ENCODE measurements around the gene CLEC18A. TPM values are rescaled to one million over a fixed set of nuclear protein-coding genes. Genes with fewer than 3 reads are reported as not detected.
"Not testable (repeated sequence)": the region's sequence is repeated elsewhere in the genome, so short reads cannot be mapped to it uniquely, and the experiment has no call there.

CLEC18A gene
- total RNA-seq, 1 donor from 2014 or later = 2.0 TPM

DNA sequence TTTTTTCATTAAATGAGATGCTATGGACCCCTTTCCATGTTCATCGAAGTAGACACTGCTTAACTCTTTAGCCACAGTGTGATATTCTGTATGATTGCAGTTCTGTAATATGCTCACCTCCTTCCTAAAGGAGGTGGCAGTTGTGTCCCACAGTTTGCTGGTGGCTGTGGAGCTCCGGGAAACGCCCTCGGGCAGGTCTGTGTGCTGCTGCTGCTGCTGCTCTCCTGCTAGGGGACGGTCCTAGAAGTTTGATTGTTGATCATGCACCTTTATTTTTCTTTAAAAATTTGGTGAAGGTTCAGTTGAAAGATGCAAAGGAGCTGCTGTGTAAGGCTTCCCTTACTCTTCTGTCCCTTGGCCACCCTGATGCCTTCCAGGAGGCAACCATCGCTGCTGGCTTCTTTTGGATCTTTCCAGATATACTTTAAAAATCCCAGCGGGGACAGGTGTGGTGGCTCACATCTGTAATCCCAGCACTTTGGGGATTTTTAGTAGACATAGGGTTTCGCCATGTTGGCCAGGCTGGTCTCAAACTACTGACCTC lies 8.4 kb upstream of the CLEC18A start:
- Histone ChIP-seq H3K36me3 (peaks cover 32% of the 10 kb centered on the region), H3K27ac (no peak overlapping the region), H3K4me1 (peaks cover 8% of the 10 kb centered on the region), H3K27me3 (no peaks in the 10 kb centered on the region), H3K4me3 (no peak overlapping the region), H3K9me3 (no peaks in the 10 kb centered on the region)
- no peak for TF ChIP-seq CTCF (IDR thresholded peaks at IDR 0.05)
- DNase-seq (no peak), ATAC-seq (no peak)
- intact Hi-C loops (cut with DNase I) = no loop called here

DNA sequence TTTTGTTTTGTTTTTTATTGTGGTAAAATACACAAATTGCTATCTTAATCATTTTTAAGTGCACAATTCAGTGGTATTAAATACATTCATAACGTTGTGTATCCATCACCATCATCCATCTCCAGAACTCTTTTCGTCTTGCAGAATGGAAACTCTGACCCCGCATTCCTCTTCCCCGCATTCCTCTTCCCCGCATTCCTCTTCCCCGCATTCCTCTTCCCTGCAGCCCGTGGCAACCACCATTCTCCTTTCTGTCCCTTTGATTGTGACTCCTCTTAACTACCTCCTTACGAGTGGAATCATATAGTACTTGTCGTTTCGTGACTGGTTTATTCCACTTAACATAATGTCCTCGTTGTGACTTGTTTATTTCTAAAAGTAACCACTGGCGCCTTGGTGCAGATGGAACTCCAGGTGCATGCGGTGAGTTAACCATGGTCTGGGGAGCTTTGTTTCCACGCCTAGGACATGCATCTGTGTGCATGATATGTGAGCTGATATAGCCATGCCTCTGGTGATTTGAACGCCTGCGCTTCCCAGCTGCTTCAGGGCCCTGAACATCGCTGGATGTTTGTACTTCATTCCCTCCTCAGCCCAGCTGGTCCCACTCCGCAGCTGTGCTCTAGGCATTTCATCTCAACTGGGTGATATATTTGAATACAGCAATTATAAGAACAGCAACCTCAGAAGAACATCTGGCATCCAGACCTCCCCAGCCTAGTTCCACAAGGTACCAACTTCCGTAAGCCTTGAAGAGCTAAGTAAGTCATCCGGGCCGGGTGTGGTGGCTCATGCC lies 7.7 kb upstream of the CLEC18A start:
- DNase-seq, ATAC-seq: not testable (repeated sequence)

GRCh38 chr16:69950411-69950810 lies 723 bp upstream of the CLEC18A start:
- H3K27me3 ChIP-seq; intact Hi-C loops (cut with DNase I); H3K9me3 ChIP-seq; H3K36me3 ChIP-seq; H3K4me1 ChIP-seq; H3K27ac ChIP-seq; DNase-seq; H3K4me3 ChIP-seq: not testable (repeated sequence)
- ATAC-seq = peak; percentile 17

More for the DNA sequence above, 7.7 kb upstream of the CLEC18A start:
- H3K27me3 ChIP-seq; intact Hi-C loops (cut with DNase I); H3K4me3 ChIP-seq; H3K27ac ChIP-seq; H3K4me1 ChIP-seq; H3K9me3 ChIP-seq: not testable (repeated sequence)
- H3K36me3 ChIP-seq = peaks cover 25% of the 10 kb centered on the region

DNA sequence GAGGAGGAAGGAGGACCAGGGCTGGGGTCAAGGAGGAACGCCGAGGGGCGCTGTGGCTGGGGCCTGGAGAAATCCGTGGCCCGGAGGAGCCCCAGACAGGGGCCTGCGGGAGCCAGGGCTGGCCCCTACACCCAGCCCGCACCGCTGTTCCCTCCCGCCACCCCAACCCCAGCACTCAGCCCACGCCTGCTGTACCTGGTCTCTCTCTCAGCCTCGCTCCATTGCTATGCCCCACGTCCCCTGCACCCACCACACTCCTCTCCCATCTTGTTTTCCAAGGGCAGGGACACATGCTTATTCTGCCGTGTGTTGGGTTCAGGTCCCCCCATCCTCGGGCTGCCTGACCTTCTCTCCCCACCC lies 518 bp downstream of the CLEC18A start:
- DNase-seq; H3K36me3 ChIP-seq; H3K4me1 ChIP-seq; H3K9me3 ChIP-seq; intact Hi-C loops (cut with DNase I); H3K4me3 ChIP-seq; H3K27ac ChIP-seq; H3K27me3 ChIP-seq: not testable (repeated sequence)
- ATAC-seq = peak; percentile 19

GRCh38 chr16:69952116-69952515 lies 982 bp downstream of the CLEC18A start:
- peak; percentile 31 for DNase-seq
- intact Hi-C loops (cut with DNase I) = not testable (repeated sequence)

DNA sequence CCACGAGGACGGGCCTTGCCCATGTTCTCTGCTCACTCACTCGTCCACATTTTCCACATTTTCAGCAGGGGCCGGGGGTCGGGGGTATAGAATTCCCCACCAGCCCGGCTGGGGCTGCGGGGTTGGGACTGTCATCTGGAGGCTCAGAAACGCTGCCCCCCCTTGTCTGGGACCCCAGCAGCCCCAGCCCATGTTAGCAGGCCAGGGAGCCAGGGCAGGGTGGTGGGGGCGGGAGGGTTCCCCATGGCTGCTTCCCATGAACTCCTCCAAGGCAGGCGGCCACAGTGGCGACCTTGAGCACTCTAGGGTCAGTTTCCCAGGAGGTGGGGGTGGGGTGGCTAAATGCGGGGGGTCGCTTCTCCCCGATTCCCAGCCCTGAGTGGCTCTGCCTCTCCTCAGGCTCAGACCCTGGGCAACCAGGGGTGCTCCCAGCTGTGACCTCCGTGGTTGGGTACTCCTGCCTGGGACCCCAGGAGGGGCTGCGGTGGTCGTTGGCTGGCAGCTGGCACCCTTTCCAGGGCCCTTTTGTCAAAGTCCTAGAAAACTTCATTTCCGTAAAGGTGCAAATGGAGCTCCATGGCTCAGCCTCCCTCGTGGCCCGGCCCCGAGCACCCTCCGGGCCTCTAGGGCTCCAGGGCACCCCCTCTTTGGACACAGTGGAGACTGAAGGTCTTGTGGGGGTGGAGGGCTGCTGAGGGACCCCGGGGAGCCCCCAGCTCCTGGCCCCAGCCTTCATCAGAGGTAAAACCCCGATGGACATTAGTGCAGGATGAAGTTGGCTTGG lies 1.6 kb downstream of the CLEC18A start:
- H3K36me3 ChIP-seq; intact Hi-C loops (cut with DNase I); H3K27me3 ChIP-seq; H3K4me3 ChIP-seq; ATAC-seq; H3K27ac ChIP-seq; H3K9me3 ChIP-seq; H3K4me1 ChIP-seq: not testable (repeated sequence)
- peak; percentile 30 for DNase-seq

More at GRCh38 chr16:69952116-69952515, 982 bp downstream of the CLEC18A start:
- H3K27ac ChIP-seq, H3K4me3 ChIP-seq, H3K27me3 ChIP-seq, H3K36me3 ChIP-seq, H3K9me3 ChIP-seq, H3K4me1 ChIP-seq: not testable (repeated sequence)
- ATAC-seq = peak; percentile 11

GRCh38 chr16:69954241-69954640 lies 3.1 kb downstream of the CLEC18A start:
- ATAC-seq; H3K4me1 ChIP-seq; H3K27ac ChIP-seq; intact Hi-C loops (cut with DNase I); H3K36me3 ChIP-seq; H3K4me3 ChIP-seq; H3K9me3 ChIP-seq; H3K27me3 ChIP-seq: not testable (repeated sequence)
- peak; percentile 33 for DNase-seq

DNA sequence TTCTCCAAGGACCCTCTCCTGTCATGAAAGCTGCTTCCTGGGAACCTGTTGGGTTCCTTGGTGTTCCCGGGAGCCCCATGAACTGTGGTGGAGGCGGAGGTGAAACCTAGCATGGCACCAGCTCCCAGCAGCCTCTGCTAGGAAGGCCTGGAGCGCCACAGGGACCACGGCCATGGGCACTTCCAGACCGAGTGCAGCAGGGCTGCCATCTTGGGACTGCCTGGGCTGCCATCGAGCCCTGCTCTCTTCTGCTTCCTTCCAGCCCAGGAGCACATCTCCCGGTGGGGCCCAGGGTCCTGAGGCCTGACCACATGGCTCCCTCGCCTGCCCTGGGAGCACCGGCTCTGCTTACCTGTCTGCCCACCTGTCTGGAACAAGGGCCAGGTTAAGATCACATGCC lies 12.2 kb downstream of the CLEC18A start:
- intact Hi-C loops (cut with DNase I); H3K4me3 ChIP-seq; ATAC-seq; DNase-seq; H3K9me3 ChIP-seq; H3K4me1 ChIP-seq; H3K36me3 ChIP-seq; H3K27ac ChIP-seq; H3K27me3 ChIP-seq: not testable (repeated sequence)

GRCh38 chr16:69964960-69965660 lies 14.0 kb downstream of the CLEC18A start:
- H3K9me3 ChIP-seq; H3K36me3 ChIP-seq; H3K4me1 ChIP-seq; H3K27me3 ChIP-seq; intact Hi-C loops (cut with DNase I): not testable (repeated sequence)
- Histone ChIP-seq H3K4me3 (peak overlapping the region; percentile 52), H3K27ac (peak overlapping the region; percentile 71)
- DNase-seq (peak; percentile 86), ATAC-seq (peak; percentile 95)

- H3K27me3 ChIP-seq; DNase-seq; intact Hi-C loops (cut with DNase I); H3K36me3 ChIP-seq; H3K27ac ChIP-seq; H3K4me1 ChIP-seq; H3K9me3 ChIP-seq: not testable (repeated sequence)
- peak; percentile 66 for ATAC-seq
- H3K4me3 ChIP-seq = peak overlapping the region; percentile 52
Observed at GRCh38 chr16:69965661-69966054, 14.5 kb downstream of the CLEC18A start.

GRCh38 chr16:69967688-69968087 lies 16.6 kb downstream of the CLEC18A start:
- DNase-seq; H3K27me3 ChIP-seq; H3K36me3 ChIP-seq; H3K4me3 ChIP-seq; intact Hi-C loops (cut with DNase I); ATAC-seq; H3K9me3 ChIP-seq; H3K27ac ChIP-seq; H3K4me1 ChIP-seq: not testable (repeated sequence)

DNA sequence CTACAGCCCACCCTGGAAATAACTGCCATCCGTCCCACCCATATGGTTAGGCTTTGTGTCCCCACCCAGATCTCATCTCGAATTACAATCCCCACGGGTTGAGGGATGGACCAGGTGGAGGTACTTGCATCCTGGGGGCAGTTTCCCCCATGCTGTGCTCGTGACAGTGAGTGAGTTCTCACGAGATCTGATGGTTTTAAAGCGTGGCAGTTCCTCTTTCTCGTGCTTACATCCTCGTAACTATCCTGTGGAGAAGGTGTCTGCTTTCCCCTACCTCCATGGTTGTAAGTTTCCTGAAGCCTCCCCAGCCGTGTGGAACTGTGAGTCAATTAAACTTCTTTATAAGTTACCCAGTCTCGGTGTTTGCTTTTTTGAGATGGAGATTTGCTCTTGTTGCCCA lies 17.0 kb downstream of the CLEC18A start:
- DNase-seq; H3K36me3 ChIP-seq; ATAC-seq; H3K27ac ChIP-seq; H3K4me3 ChIP-seq; intact Hi-C loops (cut with DNase I); H3K27me3 ChIP-seq; H3K4me1 ChIP-seq; H3K9me3 ChIP-seq: not testable (repeated sequence)

DNA sequence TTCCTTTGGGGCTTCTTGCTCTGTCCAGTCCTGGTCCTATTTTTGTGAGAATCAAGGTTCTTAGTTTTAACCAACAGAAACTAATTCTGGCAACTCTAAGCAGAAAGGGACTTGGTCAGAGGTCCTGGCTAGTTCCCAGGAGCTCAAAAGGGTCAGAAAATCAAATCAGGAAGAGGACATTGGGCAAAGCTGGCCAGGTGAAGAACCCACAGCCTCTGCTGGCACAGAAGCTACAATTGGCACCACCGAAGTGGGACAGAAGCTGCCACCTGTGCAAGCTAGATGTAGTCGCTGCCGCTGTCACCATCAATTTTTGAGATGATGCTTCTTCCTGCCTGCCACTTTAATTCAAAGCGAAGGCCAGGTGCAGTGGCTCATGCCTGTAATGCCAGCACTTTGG lies 18.5 kb downstream of the CLEC18A start:
- ATAC-seq = not testable (repeated sequence)

More for the DNA sequence above, 18.5 kb downstream of the CLEC18A start:
- H3K27ac ChIP-seq; H3K4me3 ChIP-seq; H3K4me1 ChIP-seq; DNase-seq; intact Hi-C loops (cut with DNase I); H3K27me3 ChIP-seq; H3K36me3 ChIP-seq; H3K9me3 ChIP-seq: not testable (repeated sequence)
